Measurements from ENCODE around the gene LCA5L. TPM values are rescaled to one million over a fixed set of nuclear protein-coding genes. Genes with fewer than 3 reads are reported as not detected.

LCA5L gene
- total RNA-seq, 2 donors from 2014 or later = 3.7 to 11.1 TPM

DNA sequence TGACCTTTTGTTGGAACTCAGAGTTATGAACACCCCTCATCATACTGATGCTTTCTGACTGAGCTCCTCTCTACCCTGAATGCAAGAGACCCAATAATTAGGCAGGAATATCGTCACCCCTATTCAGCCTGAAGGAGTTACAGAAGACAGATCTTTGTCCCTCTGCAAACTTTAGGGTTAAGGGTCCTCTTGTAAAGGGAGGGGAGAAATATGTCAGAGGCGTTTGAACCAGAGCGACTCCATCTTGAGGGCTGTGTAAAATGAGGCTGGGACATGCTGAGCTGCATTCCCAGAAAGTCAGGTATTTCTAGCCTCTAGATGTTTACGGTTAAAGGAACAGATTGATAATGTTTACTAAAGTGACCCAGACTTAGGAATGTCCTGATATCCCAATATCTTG is 86.2 kb downstream of the LCA5L start:
- WGBS = 58% methylated on average over 4 of the region's 4 CpGs
- H3K4me3 ChIP-seq = no peak overlapping the region
- H3K9me3 ChIP-seq = no peaks in the 10 kb centered on the region
- no peak overlapping the region for H3K27ac ChIP-seq
- no peaks in the 10 kb centered on the region for H3K27me3 ChIP-seq (replicated peaks; ENCODE audit: insufficient read depth)
- TF ChIP-seq CTCF (IDR thresholded peaks at IDR 0.05) = no peak
- no peak for TF ChIP-seq POLR2A (IDR thresholded peaks at IDR 0.05)
- TF ChIP-seq POLR2AphosphoS5 (IDR thresholded peaks at IDR 0.05) = no peak
- DNase-seq (ENCODE audit: low spot score) = no peak
- no peaks in the 10 kb centered on the region for H3K36me3 ChIP-seq
- intact Hi-C loops (cut with DNase I) = no loop called here
- no peaks in the 10 kb centered on the region for H3K4me1 ChIP-seq (replicated peaks)

Small RNA genes within 50 kb of the gene (microRNA-seq; reads per million reads assigned to microRNA genes)
- 0.34 reads per million for gene MIR6508

Small RNA genes within 50 kb of the gene (small RNA-seq; reads per million reads assigned to genes)
- gene MIR6508 = 0.10 to 0.19 reads per million in 2 donors

Other genes starting within 250 kb of the LCA5L start
- gene BRWD1, start 132.1 kb downstream of the LCA5L start, total RNA-seq = 10 to 100 TPM; 43.2 to 83.8 TPM
- gene HMGN1, start 96.7 kb downstream of the LCA5L start, total RNA-seq = 100 to 1,000 TPM; 141 to 270 TPM
- gene SH3BGR, start 6.2 kb upstream of the LCA5L start, total RNA-seq = 1 to 10 TPM; 4.8 to 5.1 TPM
- 1 to 10 TPM in 1 of 2 donors, under 1 TPM in 1; 0.64 to 1.2 TPM for gene B3GALT5, start 167.2 kb upstream of the LCA5L start, total RNA-seq

Measured in prostate gland (tissue), 2 donors.